Measurements from ENCODE around the gene IL2RA.
"Not testable (repeated sequence)": the region's sequence is repeated elsewhere in the genome, so short reads cannot be mapped to it uniquely, and the experiment has no call there.

Gene IL2RA

DNA sequence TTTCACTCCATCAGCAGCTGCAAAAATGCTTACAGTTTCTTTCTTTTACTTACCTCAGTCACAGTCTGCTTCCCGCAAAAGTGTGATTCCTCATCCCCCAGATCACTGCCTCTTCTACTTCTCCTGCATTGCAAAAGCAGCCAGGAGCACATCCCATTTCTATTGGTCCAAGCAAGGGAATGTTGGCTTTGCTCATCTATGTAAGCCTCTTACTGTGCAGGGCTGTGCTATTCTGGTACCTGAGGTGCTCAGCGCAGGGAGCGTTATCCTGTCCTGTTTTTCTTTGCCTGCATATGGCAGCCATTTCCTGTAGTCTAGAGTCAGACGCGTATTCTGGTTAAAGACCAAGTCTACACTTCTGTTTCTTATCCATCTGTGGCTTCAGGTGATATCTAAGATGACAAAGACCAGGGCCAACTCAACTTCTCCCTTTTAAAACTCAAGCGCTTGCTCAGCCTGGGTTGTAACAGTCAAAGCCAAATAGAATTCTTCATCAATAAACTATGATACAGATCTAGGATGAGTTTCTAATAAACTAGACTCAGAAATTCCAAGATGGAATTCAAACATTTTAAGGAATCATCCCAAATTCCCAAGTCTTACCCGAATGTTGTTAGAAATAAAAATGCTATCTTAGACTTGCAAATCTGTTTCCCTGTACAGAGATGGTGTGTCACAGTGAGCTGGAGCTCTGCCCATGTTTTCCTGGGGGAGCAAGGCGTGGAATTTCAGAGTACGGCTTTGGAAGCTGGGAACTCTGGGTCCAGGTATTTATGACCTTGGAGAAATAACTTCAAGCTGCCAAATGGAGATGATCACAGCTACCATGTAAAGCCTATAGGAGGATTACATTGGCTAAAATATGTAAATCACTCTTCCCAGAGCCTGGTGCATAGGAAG, 20.6 kb upstream of the IL2RA start:
- DNase-seq (ENCODE audit: low read depth): no peak

- DNase-seq (ENCODE audit: low read depth): no peak
Measured at GRCh38 chr10:6080417-6080973, 18.3 kb upstream of the IL2RA start.

DNA sequence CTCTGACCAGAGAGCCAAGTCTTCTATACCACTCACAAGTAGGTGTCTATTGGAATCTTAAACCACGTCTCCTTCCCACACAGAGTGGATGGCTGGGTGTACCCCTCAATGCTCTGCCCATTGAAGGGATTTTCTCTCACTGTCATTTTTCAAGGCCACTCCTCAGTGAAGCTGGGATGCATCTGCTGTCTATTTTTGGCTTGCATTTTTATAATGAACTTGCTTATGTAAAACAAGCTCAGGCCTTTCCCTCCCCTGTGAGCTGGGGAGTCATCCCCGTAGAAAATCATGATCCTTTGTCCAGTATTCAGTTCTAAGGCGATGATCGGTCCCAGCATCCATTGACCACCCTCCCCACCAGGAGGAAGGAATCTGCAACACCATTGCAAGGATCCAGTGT, 16.9 kb upstream of the IL2RA start:
- DNase-seq (ENCODE audit: low read depth): no peak

- no peak for DNase-seq (ENCODE audit: low read depth)
Measured at GRCh38 chr10:6077071-6077675, 15.0 kb upstream of the IL2RA start.

DNA sequence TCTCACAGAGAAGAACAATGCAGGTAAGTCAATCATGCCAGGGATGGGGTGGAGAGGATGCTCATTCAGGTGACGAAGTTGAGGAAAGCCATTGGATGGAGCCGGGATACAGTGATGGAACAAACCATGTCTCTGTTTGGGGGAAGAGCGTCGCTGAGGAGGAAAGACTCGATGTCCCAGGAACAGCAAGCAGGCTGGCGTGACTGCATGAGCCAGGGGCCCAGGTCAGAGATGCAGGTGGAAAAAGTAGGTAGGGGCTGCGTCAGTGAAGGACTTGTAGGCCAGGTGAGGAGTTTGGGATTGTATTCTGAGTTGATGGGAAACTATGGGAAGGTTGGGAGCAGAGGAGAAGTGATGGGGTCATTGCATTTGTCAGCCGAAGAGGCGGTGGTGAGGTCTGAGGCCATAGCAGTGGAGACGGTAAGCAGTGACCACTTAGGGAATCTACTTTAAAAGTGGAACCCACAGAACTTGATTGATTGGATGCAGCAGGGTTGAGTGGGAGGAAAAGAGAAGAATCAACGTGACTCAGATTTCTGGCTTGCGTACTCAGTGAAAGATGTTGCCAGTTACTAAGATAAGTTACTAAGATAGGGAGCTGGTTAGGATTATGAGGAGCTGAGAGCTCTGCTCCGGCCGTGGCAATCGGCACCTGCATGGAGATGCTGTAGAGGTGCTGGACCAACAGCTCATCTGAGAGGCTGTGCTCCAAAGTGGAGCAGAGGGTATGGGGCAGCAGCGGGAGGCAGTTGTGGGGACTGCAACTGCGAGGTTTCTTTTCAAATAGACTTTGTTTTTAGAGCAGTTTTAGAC, 12.5 kb upstream of the IL2RA start:
- DNase-seq (ENCODE audit: low read depth): no peak

- no peak for DNase-seq (ENCODE audit: low read depth)
Measured at GRCh38 chr10:6072215-6072934, 10.2 kb upstream of the IL2RA start.

GRCh38 chr10:6071181-6072175, 9.3 kb upstream of the IL2RA start:
- no peak for DNase-seq (ENCODE audit: low read depth)

- no peak for DNase-seq (ENCODE audit: low read depth)
Measured at GRCh38 chr10:6070660-6071059, 8.5 kb upstream of the IL2RA start.

DNA sequence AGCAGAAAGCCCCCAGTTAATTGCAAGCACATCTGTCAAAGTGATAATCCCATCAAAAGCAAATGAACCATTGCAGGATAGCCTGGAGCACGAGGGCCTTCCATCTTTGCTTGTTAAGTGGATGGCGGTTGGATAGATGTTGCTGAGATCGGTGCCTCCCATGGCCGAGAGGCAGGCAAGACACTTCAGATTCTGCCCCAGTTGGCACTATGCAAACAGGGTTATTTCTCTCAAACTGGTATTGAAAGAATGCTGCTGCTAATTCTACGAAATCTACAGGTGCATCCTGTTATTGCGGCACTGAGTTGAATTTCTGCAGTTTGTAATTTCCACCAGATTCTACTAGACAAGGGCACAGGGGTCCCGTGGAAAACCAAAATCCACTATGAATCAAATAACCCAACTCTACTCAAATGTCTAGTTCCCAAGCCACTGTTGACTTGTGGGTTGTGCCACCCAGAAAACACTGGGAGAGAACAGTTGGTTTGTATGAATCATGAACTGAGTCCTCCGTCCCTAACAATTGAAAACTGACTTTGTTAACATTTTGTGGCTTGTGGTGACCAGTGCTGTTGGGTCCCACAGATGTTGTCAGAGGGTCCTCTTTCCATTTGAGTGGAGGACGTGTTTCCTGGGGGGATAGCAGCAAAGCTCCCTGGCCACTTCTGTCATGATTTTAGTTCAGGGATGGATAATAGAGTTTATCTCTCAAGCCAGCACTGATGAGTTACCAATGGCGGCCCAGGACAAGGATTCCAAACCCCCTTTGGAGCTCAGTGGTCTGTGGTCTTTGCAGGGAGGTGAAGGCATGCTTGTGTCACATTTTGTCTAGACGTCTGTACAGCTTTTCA, 7.1 kb upstream of the IL2RA start:
- no peak for DNase-seq (ENCODE audit: low read depth)

GRCh38 chr10:6068422-6068821, 6.3 kb upstream of the IL2RA start:
- no peak for DNase-seq (ENCODE audit: low read depth)

DNA sequence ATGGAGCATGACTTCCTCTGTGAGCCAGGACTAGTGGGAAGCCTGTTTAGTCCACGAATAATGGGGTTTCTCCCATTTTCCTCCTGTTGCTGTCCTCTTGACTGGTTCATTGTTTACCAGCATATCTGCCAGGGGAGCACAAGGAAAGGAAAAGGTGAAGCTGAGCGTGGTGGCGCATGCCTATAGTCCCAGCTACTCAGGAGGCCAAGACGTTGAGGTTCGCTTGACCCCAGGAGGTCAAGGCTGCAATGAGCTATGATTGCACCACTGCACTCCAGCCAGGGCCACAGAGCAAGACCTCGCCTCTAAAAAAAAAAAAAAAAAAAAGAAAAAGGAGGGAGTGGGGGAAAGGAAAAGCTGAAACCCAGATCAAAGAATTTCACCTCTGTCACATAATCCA, 5.8 kb upstream of the IL2RA start:
- DNase-seq (ENCODE audit: low read depth): no peak

DNA sequence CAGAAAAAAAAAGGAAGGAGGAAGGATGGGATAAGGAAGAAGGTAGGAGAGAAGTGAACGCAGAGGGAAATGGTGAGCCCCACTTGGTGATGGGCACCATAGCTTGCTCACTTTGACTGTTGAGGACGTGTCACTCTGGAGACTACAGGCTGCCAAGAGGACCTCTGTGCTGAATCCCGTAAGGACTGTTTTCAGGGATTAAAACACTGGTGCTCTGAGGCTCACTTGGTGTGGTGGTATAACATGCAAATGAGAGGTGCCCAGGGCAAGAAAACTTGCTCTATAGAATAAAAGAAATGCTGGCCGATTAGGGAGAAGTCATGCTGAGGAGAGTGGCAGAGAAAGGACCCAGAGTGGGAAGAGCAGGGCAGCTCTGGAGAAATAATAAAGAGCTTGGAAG, 5.3 kb upstream of the IL2RA start:
- DNase-seq (ENCODE audit: low read depth): no peak

- no peak for DNase-seq (ENCODE audit: low read depth)
Measured at GRCh38 chr10:6065835-6066234, 3.7 kb upstream of the IL2RA start.

- no peak for DNase-seq (ENCODE audit: low read depth)
Measured at GRCh38 chr10:6065406-6065805, 3.2 kb upstream of the IL2RA start.

GRCh38 chr10:6064726-6065125, 2.6 kb upstream of the IL2RA start:
- DNase-seq (ENCODE audit: low read depth): not testable (repeated sequence)

GRCh38 chr10:6064119-6064518, 2.0 kb upstream of the IL2RA start:
- DNase-seq (ENCODE audit: low read depth): no peak

DNA sequence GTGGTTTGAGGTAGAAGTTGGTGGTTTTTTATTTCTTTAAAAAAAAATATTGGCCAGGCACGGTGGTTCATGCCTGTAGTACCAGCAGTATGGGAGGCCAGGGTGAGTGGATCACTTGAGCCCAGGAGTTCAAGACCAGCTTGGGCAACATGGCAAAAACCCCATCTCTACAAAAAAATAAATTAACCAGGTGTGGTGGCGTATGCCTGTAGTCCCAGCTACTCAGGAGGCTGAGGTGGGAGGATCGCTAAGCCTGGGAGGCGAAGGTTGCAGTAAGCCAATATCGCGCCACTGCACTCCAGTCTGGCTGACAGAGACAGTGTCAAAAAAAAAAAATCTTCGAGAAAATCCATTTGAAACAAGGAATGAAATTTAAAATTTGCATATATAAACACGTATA, 1.1 kb downstream of the IL2RA start:
- no peak for DNase-seq (ENCODE audit: low read depth)

- DNase-seq (ENCODE audit: low read depth): no peak
Measured at GRCh38 chr10:6059506-6059905, 2.7 kb downstream of the IL2RA start.

GRCh38 chr10:6058682-6059475, 3.3 kb downstream of the IL2RA start:
- no peak for DNase-seq (ENCODE audit: low read depth)
